Measurements from ENCODE around the gene DCHS1. TPM values are rescaled to one million over a fixed set of nuclear protein-coding genes. Genes with fewer than 3 reads are reported as not detected.
A peak's percentile ranks its signal among the peaks of the same experiment; 100 is the strongest.

Gene DCHS1
- total and polyA plus RNA-seq, 9 of the 15 experiments (the other 6 are each of a cell fraction or from before 2014, with no cell fraction given) = 0.04 to 0.49 (median 0.14) TPM; not detected in 2

DNA sequence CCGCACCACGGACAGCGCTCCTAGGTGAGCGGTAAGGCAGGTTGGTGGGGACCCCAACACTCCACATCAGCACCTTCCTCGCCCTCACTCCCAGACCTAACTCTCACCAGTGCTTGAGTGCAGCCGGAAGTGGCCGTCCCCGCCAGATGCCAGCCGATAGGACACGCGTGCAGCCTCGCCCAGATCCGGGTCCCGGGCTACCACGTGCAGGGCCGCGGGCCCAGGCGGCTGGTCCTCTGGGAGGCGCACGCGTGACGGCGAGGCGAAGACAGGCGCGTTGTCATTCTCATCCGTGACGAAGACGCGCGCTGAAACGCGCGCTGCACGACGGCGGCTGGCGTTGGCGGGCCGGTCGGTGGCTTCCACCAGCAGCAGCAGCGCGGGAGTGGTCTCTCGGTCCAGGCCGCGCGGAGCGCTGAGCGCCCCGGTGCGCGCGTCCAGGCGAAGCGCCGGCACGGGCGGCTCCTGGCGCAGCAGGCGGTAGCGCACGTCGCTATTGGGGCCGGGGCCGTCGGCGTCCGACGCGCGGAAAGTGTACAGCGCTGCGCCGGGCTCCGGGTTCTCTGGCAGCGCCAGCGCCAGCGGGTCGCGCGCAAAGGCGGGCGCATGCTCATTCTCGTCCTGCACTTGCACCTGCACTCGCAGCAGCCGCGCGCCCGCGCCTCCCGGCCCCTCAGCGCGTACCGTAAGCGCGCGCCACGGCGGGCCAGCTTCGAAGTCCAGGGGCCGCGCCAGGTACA is 25.5 kb downstream of the DCHS1 start:
- H3K36me3 ChIP-seq (ENCODE audit: control insufficient read depth, insufficient read depth, low read length) = no peaks in the 10 kb centered on the region
- H4K20me1 ChIP-seq (replicated peaks; ENCODE audit: control insufficient read depth, insufficient read depth, low read length) = no peaks in the 10 kb centered on the region
- 80% methylated on average over 37 of the region's 102 CpGs for WGBS (ENCODE audit: insufficient coverage, low coverage, missing lambda C conversion rate)
- TF ChIP-seq ZBTB33 (CRISPR knock-in tag; IDR thresholded peaks at IDR 0.05) = peak; percentile 52; the same call in 1 of the 2 replicates
- no peak for TF ChIP-seq ZNF699 (CRISPR knock-in tag; IDR thresholded peaks at IDR 0.05; ENCODE audit: insufficient replicate concordance)
- BruUV-seq (replicated peaks) = no TSS peak
- no peaks in the 10 kb centered on the region for H3K9me1 ChIP-seq (ENCODE audit: control insufficient read depth, insufficient read depth, low read length)
- DNase-seq (ENCODE audit: extremely low read depth in 1 of 4, low spot score in 3 of 4) (no peak), FAIRE-seq (no peak), ATAC-seq (no peak)
- no peak overlapping the region for H3K4me2 ChIP-seq (ENCODE audit: insufficient read depth, low read length)
- H3K27ac ChIP-seq (ENCODE audit: extremely low read depth, low read depth, low read length) = no peak overlapping the region
- in situ Hi-C loops (cut with MboI) (no loop called here), intact Hi-C loops (cut with micrococcal nuclease) (loop anchor here (10.0 kb wide), 1 partner anchor 255 kb away; no protein-coding TSS in a partner anchor)
- H3K79me2 ChIP-seq (ENCODE audit: control insufficient read depth, insufficient read depth, low read length) = no peaks in the 10 kb centered on the region
- no peaks in the 10 kb centered on the region for H3K9me3 ChIP-seq (replicated peaks; ENCODE audit: control insufficient read depth, insufficient read depth, low read depth, low read length)
- no peak overlapping the region for H3K4me3 ChIP-seq
- H2AFZ ChIP-seq (ENCODE audit: low read depth, low read length) = no peak overlapping the region
- peaks cover 3 to 21% of the 10 kb centered on the region in 2 experiments; a peak in 4 of 5 replicates for H3K27me3 ChIP-seq (ENCODE audit: control insufficient read depth in 2 of 2, insufficient read depth in 2 of 2, low read length in 2 of 2)
- no peak overlapping the region for H3K9ac ChIP-seq (ENCODE audit: insufficient read depth in 1 of 2, low read depth in 2 of 2, low read length in 2 of 2)
- CTCF ChIA-PET (ENCODE audit: low intra/inter-chr PET ratio) = no interaction called here
- H3K4me1 ChIP-seq (replicated peaks in 1 of 2; ENCODE audit: control insufficient read depth in 2 of 2, insufficient read depth in 2 of 2, low read length in 2 of 2) = peaks cover 1 to 17% of the 10 kb centered on the region in 2 experiments; a peak in 3 of 5 replicates
- POLR2A ChIA-PET = interaction anchor here (2.7 kb wide), 1 partner anchor 12 kb away, joined by 13 read pairs; the partner anchor contains the start of gene TPP1

Data from K562 (cell line).